ENCODE measurements around the gene GLO1.

Gene GLO1

DNA sequence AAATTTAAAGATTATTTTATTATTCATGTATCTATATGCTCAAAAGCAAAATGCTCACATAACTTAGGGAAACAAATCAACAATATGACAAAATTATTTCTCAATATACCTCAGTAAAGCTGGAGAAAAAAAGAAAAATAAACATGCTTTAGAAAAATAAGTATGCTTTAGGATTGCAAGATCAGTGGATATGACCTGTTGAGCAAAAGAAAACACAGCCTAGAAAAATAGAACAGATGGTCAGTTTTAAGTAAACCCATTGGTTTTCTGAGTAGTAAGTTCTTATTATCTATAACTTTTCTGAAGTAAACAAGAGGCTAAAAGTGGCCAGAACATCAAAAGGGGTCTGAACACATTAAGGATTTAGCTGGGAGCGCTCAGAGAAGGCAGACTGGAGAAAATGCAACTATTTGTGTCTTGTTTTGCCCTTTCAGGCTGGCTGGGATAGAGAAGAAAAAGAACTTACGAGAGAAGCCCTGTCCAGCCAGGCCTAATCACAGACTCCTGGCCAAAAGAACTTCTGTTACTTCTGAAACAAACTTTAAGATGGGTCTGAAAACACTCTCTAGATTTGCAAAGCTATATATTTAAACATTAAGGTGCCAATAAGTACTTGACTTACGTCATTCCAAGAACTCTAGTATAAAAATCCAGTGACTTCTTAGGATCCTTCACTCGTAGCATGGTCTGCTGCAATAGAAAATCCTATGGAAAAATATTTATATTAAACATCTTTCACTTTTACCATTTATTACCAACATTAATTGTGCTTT lies 16.5 kb downstream of the GLO1 start:
- H3K4me3 ChIP-seq (replicated peaks; ENCODE audit: low read depth, low read length) = no peak overlapping the region
- no peak for DNase-seq (ENCODE audit: extremely low read depth, low read depth)
- TF ChIP-seq, protein P1, sequence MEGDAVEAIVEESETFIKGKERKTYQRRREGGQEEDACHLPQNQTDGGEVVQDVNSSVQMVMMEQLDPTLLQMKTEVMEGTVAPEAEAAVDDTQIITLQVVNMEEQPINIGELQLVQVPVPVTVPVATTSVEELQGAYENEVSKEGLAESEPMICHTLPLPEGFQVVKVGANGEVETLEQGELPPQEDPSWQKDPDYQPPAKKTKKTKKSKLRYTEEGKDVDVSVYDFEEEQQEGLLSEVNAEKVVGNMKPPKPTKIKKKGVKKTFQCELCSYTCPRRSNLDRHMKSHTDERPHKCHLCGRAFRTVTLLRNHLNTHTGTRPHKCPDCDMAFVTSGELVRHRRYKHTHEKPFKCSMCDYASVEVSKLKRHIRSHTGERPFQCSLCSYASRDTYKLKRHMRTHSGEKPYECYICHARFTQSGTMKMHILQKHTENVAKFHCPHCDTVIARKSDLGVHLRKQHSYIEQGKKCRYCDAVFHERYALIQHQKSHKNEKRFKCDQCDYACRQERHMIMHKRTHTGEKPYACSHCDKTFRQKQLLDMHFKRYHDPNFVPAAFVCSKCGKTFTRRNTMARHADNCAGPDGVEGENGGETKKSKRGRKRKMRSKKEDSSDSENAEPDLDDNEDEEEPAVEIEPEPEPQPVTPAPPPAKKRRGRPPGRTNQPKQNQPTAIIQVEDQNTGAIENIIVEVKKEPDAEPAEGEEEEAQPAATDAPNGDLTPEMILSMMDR (IDR thresholded peaks at IDR 0.05; ENCODE audit: low read depth, low read length, missing control alignments) = no peak

DNA sequence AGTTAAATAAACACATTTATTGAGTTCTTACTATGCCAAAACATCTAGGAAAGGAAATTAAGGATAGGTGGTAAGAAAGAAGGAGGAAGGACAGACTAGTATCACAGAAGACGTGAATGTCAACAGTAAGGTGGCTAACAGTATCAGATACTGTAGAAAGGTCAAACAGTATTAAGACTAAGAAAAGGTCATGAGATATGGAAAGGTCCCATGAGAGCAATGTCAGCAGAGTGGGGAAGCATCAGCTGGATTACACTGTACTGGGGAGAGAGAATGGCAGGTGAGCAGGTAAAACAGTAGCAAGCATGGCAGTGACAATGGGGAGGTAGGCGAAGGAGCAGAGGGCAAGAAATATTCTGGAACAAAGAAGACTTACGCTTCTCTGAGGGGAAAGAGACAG lies 18.0 kb downstream of the GLO1 start:
- no peak for DNase-seq (ENCODE audit: extremely low read depth, low read depth)
- H3K4me3 ChIP-seq (replicated peaks; ENCODE audit: low read depth, low read length) = no peak overlapping the region
- TF ChIP-seq, protein P1 (IDR thresholded peaks at IDR 0.05; ENCODE audit: low read depth, low read length, missing control alignments) = no peak

DNA sequence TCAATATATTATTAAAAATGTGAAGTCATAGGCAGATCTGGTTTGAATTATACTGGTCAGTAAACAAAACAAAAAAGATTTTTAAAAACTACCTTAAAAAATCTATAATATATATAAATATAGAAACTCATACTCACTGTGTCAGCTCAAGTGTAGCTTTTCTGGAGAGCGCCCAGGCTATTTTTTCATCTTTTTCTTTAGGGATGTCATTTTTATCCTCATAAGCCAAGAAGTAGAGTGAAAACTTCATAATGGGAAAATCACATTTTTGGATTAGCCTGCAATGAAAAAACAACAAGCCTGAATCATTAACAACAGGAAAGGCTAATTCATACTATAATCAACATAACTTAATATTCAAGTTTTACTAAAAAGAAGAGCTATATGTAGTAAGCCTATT lies 18.7 kb downstream of the GLO1 start:
- H3K4me3 ChIP-seq (replicated peaks; ENCODE audit: low read depth, low read length) = no peak overlapping the region
- TF ChIP-seq, protein P1 (IDR thresholded peaks at IDR 0.05; ENCODE audit: low read depth, low read length, missing control alignments) = no peak

DNA sequence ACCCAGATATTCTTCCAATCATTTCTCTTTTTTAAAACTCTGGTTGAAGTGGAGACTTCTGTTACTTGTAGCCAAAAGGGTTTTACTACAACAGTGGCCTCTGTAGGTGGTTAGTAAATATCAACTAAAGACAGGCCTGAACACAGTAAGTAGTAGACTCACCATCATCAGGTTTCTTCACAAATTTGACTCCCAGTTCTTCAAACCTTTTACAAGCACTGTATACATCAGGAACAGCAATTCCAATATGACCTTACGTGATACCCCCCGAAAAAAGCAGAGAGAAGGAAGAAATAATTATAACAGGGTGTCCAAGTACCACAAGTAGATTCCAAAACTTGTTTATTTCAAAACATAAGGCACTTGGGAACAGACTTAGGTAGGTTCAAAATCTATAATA lies 21.1 kb downstream of the GLO1 start:
- no peak overlapping the region for H3K4me3 ChIP-seq (replicated peaks; ENCODE audit: low read depth, low read length)
- TF ChIP-seq, protein P1 (IDR thresholded peaks at IDR 0.05; ENCODE audit: low read depth, low read length, missing control alignments) = no peak
- no peak for DNase-seq (ENCODE audit: extremely low read depth, low read depth)

More for the DNA sequence above, 18.7 kb downstream of the GLO1 start:
- DNase-seq (ENCODE audit: extremely low read depth, low read depth) = no peak

DNA sequence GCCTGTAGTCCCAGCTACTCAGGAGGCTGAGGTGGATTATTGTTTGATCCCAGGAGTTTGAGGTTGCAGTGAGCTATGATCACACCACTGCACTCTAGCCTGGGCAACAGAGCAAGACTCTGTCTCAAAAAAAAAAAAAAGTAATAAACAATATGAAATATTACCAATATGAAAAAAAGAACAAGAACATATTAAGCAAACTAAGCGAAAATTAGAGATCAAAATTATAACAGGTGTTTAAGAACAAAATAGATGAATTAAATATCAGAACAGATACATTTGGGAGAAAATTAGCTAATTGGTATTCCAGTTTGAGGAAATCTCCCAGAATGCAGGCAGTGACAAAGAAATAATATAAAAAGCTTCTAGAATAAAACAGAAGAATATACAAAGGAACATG lies 23.3 kb downstream of the GLO1 start:
- H3K4me3 ChIP-seq (replicated peaks; ENCODE audit: low read depth, low read length) = no peak overlapping the region
- TF ChIP-seq, protein P1 (IDR thresholded peaks at IDR 0.05; ENCODE audit: low read depth, low read length, missing control alignments) = no peak
- DNase-seq (ENCODE audit: extremely low read depth, low read depth) = no peak

DNA sequence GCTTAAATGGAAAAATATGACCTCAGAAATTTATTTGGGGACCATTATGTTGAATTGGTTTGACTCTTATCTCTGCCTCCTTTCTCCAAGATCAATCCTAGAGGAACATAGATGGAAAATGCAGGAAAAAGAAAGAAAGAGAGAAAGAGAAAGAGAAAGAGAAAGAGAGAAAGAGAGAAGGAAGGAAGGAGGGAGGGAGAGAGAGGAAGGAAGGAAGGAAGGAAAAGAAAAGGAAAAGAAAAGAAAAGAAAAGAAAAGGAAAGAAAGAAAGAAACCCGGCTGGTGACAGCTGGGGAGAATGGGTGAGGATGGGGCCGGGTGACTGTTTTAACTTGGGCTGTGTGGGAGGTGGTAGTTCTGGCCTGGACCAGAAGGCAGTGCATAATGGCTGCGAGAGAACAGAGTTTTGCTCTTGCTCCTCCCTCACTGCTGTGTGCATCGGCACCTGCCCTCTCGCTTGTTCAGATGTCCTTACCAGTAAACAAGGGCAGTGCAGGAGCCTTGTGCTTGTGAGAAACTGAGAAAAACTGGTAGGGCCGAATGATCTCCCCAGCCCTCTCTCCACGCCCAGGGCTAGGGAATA lies 24.7 kb downstream of the GLO1 start:
- TF ChIP-seq, protein P1 (IDR thresholded peaks at IDR 0.05; ENCODE audit: low read depth, low read length, missing control alignments) = no peak
- no peak overlapping the region for H3K4me3 ChIP-seq (replicated peaks; ENCODE audit: low read depth, low read length)
- no peak for DNase-seq (ENCODE audit: extremely low read depth, low read depth)
